Measurements from ENCODE around the gene MED17.

DNA sequence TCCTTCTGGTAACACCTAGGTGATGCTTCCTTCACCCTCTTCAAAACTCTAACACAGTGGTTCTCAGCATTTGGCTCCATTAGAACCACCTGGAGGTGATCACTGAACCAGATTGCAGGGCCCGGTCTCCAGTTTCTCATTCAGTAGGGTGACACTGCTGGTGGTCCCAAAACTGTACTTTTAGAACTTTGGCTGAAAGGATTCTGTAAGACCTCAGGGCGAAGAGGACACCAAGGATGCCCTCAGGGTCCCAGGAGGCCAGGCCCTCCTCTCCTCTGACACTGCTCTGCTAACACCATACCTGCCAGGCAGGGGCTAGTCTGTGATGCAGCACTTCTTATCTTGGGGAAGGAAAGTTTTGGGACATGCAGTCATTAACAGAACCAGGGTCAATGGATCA is 57.4 kb downstream of the MED17 start:
- TF ChIP-seq, protein P1, sequence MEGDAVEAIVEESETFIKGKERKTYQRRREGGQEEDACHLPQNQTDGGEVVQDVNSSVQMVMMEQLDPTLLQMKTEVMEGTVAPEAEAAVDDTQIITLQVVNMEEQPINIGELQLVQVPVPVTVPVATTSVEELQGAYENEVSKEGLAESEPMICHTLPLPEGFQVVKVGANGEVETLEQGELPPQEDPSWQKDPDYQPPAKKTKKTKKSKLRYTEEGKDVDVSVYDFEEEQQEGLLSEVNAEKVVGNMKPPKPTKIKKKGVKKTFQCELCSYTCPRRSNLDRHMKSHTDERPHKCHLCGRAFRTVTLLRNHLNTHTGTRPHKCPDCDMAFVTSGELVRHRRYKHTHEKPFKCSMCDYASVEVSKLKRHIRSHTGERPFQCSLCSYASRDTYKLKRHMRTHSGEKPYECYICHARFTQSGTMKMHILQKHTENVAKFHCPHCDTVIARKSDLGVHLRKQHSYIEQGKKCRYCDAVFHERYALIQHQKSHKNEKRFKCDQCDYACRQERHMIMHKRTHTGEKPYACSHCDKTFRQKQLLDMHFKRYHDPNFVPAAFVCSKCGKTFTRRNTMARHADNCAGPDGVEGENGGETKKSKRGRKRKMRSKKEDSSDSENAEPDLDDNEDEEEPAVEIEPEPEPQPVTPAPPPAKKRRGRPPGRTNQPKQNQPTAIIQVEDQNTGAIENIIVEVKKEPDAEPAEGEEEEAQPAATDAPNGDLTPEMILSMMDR (IDR thresholded peaks at IDR 0.05), result no peak
- TF ChIP-seq, protein P2, sequence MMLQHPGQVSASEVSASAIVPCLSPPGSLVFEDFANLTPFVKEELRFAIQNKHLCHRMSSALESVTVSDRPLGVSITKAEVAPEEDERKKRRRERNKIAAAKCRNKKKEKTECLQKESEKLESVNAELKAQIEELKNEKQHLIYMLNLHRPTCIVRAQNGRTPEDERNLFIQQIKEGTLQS (CRISPR knock-in tag; conservative IDR thresholded peaks at IDR 0.05), result no peak
- TF ChIP-seq GABPB1 (CRISPR knock-in tag; IDR thresholded peaks at IDR 0.05), result no peak

Data from WTC11 (cell line).